HL-60 (cell line): ENCODE data around the gene TRMT10B.
"Not testable (repeated sequence)": the region's sequence is repeated elsewhere in the genome, so short reads cannot be mapped to it uniquely, and the experiment has no call there.

Experiments used
- GABPA ChIP-seq: IDR thresholded peaks from 2 replicates; pipeline ENCODE4 v1.6.1; 2012; ENCODE audit warnings: low read depth
- TF ChIP-seq, protein P1 (sequence below): IDR thresholded peaks from one replicate; pipeline ENCODE4 v1.5.1; 2011; ENCODE audit warnings: low read length, control low read depth, inconsistent platforms; ENCODE audit not compliant: insufficient read depth
- TF ChIP-seq, protein P2 (sequence below): IDR thresholded peaks from 2 replicates; pipeline ENCODE4 v1.6.1; 2012; ENCODE audit warnings: low read depth; ENCODE audit not compliant: insufficient replicate concordance

DNA sequence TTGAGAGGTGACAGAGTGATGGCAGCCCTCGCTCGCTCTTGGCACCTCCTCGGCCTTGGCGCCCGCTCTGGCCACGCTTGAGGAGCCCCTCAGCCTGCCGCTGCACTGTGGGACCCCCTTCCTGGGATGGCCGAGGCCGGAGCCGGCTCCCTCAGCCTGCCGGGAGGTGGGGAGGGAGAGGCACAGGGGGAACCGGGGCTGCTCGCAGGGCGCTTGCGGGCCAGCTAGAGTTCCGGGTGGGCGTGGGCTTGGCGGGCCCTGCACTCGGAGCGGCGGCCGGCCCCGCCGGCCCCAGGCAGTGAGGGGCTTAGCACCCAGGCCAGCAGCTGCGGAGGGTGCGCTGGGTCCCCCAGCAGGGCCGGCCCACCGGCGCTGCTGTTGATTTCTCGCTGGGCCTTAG, 1.9 kb upstream of the TRMT10B start:
- TF ChIP-seq, protein P1, sequence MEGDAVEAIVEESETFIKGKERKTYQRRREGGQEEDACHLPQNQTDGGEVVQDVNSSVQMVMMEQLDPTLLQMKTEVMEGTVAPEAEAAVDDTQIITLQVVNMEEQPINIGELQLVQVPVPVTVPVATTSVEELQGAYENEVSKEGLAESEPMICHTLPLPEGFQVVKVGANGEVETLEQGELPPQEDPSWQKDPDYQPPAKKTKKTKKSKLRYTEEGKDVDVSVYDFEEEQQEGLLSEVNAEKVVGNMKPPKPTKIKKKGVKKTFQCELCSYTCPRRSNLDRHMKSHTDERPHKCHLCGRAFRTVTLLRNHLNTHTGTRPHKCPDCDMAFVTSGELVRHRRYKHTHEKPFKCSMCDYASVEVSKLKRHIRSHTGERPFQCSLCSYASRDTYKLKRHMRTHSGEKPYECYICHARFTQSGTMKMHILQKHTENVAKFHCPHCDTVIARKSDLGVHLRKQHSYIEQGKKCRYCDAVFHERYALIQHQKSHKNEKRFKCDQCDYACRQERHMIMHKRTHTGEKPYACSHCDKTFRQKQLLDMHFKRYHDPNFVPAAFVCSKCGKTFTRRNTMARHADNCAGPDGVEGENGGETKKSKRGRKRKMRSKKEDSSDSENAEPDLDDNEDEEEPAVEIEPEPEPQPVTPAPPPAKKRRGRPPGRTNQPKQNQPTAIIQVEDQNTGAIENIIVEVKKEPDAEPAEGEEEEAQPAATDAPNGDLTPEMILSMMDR: not testable (repeated sequence)
- TF ChIP-seq, protein P2, sequence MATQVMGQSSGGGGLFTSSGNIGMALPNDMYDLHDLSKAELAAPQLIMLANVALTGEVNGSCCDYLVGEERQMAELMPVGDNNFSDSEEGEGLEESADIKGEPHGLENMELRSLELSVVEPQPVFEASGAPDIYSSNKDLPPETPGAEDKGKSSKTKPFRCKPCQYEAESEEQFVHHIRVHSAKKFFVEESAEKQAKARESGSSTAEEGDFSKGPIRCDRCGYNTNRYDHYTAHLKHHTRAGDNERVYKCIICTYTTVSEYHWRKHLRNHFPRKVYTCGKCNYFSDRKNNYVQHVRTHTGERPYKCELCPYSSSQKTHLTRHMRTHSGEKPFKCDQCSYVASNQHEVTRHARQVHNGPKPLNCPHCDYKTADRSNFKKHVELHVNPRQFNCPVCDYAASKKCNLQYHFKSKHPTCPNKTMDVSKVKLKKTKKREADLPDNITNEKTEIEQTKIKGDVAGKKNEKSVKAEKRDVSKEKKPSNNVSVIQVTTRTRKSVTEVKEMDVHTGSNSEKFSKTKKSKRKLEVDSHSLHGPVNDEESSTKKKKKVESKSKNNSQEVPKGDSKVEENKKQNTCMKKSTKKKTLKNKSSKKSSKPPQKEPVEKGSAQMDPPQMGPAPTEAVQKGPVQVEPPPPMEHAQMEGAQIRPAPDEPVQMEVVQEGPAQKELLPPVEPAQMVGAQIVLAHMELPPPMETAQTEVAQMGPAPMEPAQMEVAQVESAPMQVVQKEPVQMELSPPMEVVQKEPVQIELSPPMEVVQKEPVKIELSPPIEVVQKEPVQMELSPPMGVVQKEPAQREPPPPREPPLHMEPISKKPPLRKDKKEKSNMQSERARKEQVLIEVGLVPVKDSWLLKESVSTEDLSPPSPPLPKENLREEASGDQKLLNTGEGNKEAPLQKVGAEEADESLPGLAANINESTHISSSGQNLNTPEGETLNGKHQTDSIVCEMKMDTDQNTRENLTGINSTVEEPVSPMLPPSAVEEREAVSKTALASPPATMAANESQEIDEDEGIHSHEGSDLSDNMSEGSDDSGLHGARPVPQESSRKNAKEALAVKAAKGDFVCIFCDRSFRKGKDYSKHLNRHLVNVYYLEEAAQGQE: not testable (repeated sequence)
- not testable (repeated sequence) for TF ChIP-seq GABPA
